HUES48 (cell line): ENCODE measurements around the gene MT1B.
"Not testable (repeated sequence)": the region's sequence is repeated elsewhere in the genome, so short reads cannot be mapped to it uniquely, and the experiment has no call there.

Source experiments
- H3K27ac ChIP-seq: one replicate; pipeline ENCODE4 v1.7.0; 2013; ENCODE audit warnings: low read depth, low read length, inconsistent platforms
- H3K27me3 ChIP-seq: 2 replicates; pipeline ENCODE4 v1.6.1; 2013; ENCODE audit warnings: mild to moderate bottlenecking, low read length; ENCODE audit not compliant: control insufficient read depth, insufficient read depth
- H3K36me3 ChIP-seq: 2 replicates; pipeline ENCODE4 v1.6.1; 2013; ENCODE audit warnings: low read length; ENCODE audit not compliant: control insufficient read depth, insufficient read depth
- H3K4me1 ChIP-seq: 2 replicates; pipeline ENCODE4 v1.6.1; 2013; ENCODE audit warnings: mild to moderate bottlenecking, low read length; ENCODE audit not compliant: control insufficient read depth, insufficient read depth
- H3K4me3 ChIP-seq: 2 replicates; pipeline ENCODE4 v1.5.1; 2013; ENCODE audit warnings: mild to moderate bottlenecking, low read depth, low read length
- H3K9ac ChIP-seq: 2 replicates; pipeline ENCODE4 v1.6.1; 2013; ENCODE audit warnings: mild to moderate bottlenecking, low read depth, low read length, moderate library complexity
- H3K9me3 ChIP-seq: 2 replicates; pipeline ENCODE4 v1.6.1; 2013; ENCODE audit warnings: low read length; ENCODE audit not compliant: control insufficient read depth, insufficient read depth

Gene MT1B

DNA sequence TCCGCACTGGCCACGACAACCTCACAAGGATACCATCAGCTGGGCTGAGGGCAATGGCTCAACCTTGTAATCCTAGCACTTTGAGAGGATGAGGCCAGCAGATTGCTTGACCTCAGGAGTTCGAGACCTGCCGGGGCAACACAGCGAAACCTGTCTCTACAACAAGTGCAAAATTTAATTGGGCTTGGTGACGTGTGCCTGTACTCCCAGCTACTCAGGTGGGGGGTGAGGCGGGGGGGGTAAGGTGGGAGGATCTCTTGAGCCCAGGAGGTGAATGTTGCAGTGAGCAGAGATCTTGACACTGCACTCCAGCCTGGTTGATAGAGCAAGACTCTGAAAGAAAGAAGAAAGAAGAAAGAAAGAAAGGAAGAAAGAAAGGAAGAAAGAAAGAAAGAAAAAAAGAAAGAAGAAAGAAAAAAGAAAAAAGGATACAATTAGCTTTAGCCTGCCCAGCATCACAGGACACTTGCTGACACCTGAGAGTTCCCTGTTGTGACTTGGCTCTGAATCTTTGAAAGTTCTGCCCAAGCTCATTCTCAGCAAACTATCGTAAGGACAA lies 31.3 kb upstream of the MT1B start:
- peaks cover 27% of the 10 kb centered on the region for H3K4me1 ChIP-seq
- no peaks in the 10 kb centered on the region for H3K9me3 ChIP-seq
- H3K27ac ChIP-seq = no peak overlapping the region
- H3K36me3 ChIP-seq = no peaks in the 10 kb centered on the region
- H3K4me3 ChIP-seq = no peak overlapping the region
- H3K9ac ChIP-seq = no peak overlapping the region
- peaks cover 95% of the 10 kb centered on the region for H3K27me3 ChIP-seq

DNA sequence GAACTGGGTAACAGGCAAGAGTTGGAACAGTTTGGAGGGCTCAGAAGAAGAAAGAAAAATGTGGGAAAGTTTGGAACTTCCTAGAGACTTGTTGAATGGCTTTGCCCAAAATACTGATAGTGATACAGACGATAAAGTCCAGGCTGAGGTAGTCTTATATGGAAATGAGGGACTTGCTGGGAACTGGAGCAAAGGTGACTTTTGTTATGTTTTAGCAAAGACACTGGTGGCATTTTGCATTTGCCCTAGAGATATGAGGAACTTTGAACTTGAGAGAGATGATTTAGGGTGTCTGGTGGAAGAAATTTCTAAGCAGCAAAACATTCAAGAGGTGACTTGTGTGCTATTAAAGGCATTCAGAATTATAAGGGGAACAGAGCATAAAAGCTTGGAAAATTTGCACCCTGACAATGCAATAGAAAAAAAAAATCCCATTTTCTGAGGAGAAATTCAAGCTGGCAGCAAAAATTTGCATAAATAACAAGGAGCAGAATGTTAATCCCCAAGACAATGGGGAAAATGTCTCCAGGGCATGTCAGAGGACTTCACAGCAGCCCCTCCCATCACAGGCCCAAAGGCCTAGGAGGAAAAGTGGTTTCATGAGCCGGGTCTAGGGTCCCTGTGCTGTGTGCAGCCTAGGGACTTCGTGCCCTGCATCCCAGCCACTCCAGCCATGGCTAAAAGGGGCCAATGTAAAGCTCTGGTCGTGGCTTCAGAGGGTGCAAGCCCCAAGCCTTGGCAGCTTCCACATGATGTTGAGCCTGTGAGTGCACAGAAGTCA lies 29.8 kb upstream of the MT1B start:
- H3K9me3 ChIP-seq, H3K4me3 ChIP-seq, H3K9ac ChIP-seq, H3K36me3 ChIP-seq, H3K27ac ChIP-seq: not testable (repeated sequence)
- Histone ChIP-seq H3K4me1 (peaks cover 31% of the 10 kb centered on the region), H3K27me3 (peaks cover 95% of the 10 kb centered on the region)

DNA sequence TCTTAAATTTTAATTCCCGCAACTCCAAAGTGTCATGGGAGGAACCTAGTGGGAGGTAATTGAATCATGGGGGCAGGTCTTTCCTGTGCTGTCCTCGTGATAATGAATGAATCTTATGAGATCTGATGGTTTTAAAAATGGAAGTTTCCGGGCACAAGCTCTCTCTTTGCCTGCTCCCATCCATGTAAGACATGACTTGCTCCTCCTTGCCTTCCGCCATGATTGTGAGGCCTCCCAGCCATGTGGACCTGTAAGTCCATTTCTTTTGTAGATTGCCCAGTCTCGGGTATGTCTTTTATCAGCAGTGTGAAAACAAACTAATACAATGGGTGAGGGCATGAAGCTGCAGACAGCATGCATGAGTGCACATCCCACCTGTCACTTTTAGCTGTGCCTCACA lies 28.5 kb upstream of the MT1B start:
- not testable (repeated sequence) for H3K27ac ChIP-seq, H3K4me3 ChIP-seq, H3K36me3 ChIP-seq, H3K9ac ChIP-seq, H3K9me3 ChIP-seq
- peaks cover 93% of the 10 kb centered on the region for H3K27me3 ChIP-seq
- peaks cover 25% of the 10 kb centered on the region for H3K4me1 ChIP-seq

DNA sequence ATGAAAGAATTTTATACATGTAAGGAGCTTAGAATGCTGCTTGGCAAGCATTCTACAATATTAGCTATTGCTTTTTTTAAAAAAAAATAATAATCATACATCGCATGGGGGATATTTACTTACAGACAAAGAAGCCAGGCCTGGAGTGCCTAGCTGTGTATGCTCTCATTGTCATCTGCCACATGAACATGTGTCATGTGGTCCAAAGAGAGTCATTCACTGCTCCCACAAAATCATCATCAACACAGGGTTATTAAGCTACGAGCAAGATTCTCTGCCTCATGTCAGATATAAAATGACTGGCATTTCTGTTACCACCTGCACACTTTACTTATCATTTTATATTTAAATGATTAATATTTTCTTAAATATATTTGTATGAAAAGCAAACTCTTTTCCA lies 28.0 kb upstream of the MT1B start:
- Histone ChIP-seq H3K4me1 (peaks cover 23% of the 10 kb centered on the region), H3K9me3 (no peaks in the 10 kb centered on the region), H3K36me3 (no peaks in the 10 kb centered on the region), H3K9ac (no peak overlapping the region), H3K27me3 (peaks cover 93% of the 10 kb centered on the region), H3K4me3 (no peak overlapping the region), H3K27ac (no peak overlapping the region)

DNA sequence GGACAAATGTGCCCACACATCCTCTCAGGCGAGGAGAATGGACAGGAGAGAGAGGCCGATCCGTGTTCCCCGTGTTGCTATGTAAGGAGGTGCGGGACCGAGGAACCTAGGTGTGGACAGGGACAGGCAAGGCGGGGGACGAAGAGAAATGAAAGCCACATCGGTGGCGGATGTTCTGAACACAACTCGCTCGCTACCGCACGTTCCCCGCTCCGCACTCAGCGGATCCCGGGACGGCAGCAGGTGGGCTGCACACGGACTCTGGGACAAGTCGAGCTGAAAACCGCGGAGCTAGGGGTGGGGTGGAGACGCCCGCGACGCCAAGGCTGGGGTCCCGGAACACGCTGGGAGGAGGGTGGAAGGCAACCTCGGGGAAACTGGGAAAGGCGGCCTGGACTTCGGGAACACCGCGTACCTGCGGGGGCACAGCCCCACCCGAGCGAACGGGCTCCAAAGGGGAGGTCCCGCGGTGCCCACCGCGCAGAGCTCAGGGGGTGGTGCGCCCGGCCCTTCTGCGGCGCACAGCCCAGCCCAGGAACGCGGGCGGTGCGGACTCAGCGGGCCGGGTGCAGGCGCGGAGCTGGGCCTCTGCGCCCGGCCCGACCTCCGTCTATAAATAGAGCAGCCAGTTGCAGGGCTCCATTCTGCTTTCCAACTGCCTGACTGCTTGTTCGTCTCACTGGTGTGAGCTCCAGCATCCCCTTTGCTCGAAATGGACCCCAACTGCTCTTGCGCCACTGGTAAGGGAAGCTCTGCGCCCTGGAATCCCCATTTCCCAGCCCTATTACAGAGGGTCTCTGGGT lies 26.3 kb upstream of the MT1B start, which contains the start of gene MT1E:
Gene MT1E (plus strand): TSS at position 642 of the 803 bp plus-strand sequence. CDS start 71 bp downstream, at position 713.
- H3K9me3 ChIP-seq = no peaks in the 10 kb centered on the region
- peak within 1 kb of the TSS; percentile 57 for H3K4me3 ChIP-seq
- no peak within 1 kb of the TSS for H3K9ac ChIP-seq
- H3K36me3 ChIP-seq = no peaks in the 10 kb centered on the region
- H3K27ac ChIP-seq = no peak within 1 kb of the TSS
- H3K4me1 ChIP-seq = peaks cover 23% of the 10 kb centered on the region
- H3K27me3 ChIP-seq = peaks cover 93% of the 10 kb centered on the region

DNA sequence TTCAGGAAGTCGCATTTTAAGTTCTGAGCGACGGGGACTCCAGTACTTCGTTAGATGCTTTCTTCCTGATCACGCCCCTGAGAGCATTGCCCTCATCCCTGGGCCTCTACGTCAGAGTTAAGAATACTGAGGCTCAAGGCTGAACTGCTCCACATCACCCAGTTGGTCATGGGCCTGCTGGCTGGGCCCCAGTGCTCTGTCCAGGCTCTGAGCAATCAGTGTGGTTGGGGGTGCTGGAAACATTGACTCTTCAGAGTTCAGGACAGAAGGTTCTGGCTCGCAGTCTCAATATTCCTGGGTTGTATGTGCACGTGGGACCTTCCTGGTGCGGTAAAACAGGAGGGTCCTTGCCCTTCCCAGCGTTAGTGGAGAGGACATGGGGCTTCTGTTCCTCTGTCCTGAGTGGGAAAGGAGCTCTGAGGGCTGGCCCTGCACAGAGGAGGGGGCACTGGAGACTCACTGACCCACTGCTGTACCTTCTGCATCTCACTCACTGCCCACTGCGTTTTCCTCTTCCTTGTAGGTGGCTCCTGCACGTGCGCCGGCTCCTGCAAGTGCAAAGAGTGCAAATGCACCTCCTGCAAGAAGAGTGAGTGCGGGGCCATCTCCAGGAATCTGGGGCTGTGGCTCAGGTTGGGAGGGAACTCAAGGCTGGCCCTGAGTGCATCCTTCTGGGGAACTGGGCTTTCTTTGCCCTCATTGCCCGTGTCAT lies 25.6 kb upstream of the MT1B start:
- Histone ChIP-seq H3K9me3 (no peaks in the 10 kb centered on the region), H3K36me3 (no peaks in the 10 kb centered on the region), H3K27me3 (peaks cover 93% of the 10 kb centered on the region), H3K4me3 (peak overlapping the region; percentile 57), H3K4me1 (peaks cover 22% of the 10 kb centered on the region), H3K9ac (no peak overlapping the region), H3K27ac (no peak overlapping the region)

DNA sequence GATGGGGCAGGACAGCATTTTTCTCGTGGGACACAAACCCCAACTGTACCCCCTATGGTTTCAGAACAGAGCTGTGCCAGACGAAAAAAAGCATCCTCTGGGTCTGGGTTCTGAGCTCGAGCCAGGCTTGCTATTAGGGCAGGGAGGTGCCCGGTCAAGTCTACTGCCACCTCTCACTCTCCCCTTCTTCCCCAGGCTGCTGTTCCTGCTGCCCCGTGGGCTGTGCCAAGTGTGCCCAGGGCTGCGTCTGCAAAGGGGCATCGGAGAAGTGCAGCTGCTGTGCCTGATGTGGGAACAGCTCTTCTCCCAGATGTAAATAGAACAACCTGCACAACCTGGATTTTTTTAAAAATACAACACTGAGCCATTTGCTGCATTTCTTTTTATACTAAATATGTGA lies 25.0 kb upstream of the MT1B start:
- no peak overlapping the region for H3K4me3 ChIP-seq
- no peaks in the 10 kb centered on the region for H3K9me3 ChIP-seq
- H3K9ac ChIP-seq = no peak overlapping the region
- H3K36me3 ChIP-seq = no peaks in the 10 kb centered on the region
- H3K4me1 ChIP-seq = peaks cover 17% of the 10 kb centered on the region
- peaks cover 93% of the 10 kb centered on the region for H3K27me3 ChIP-seq
- no peak overlapping the region for H3K27ac ChIP-seq

DNA sequence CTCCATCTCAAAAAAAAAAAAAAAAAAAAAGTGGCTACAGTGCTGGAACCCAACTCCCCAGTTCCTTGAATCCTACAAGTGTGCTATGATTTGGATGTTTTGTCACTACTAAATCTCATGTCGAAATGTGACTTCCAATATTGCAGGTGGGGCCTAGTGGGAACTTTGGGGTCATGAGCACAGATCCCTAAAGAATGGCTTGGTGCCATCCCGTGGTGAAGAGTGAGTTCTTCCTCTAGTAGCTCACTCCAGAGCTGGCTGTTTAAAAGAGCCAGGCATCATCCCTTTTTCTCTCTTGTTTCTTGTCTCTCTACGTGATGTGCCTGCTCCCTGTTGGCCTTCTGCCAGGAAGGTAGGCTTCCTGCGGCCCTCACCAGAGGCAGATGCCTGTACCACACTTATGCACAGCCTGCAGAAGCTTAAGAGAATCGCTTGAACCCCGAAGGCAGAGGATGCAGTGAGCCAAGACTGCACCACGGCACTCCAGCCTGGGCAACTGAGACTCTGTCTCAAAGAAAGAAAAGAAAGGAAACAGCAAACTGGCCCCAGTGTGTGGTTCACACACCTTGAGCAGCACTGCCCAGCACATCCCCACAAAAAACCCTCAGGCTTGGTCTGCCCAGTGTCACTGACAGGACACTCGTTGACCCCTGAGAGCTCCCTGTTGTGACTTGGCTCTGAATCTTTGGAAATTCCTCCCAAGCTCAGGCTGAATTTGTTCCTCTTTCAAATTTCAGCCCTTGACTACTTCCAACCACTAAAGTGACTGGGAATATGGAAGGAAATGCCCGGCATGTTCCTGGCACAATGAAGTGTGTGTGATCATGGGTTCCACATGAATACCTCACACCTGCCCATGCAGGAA lies 23.0 kb upstream of the MT1B start:
- H3K27me3 ChIP-seq = peaks cover 97% of the 10 kb centered on the region
- no peaks in the 10 kb centered on the region for H3K9me3 ChIP-seq
- H3K4me1 ChIP-seq = peaks cover 9% of the 10 kb centered on the region; the same call in 1 of the 2 replicates
- H3K27ac ChIP-seq = no peak overlapping the region
- H3K36me3 ChIP-seq = no peaks in the 10 kb centered on the region
- H3K4me3 ChIP-seq = no peak overlapping the region
- no peak overlapping the region for H3K9ac ChIP-seq

DNA sequence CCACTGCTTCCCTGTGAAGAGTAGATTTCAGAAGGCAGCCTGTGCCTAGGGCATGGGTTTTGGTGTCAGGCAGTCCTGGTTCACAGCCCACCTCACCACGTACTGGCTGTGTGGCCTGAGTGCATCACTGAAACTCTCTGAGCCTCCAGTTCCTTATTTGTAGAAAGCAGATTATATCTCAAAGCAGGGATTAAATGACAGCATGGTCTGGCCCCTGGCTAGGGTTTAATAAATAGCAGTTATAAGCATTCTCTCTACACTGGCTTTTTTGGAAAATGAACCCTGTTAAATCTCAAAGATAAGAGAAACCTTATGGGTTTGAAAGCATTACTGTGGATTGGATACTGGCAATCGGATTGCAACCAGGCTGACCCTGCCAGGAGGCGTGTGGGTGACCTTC lies 22.2 kb upstream of the MT1B start:
- Histone ChIP-seq H3K27me3 (peaks cover 97% of the 10 kb centered on the region), H3K36me3 (no peaks in the 10 kb centered on the region)

DNA sequence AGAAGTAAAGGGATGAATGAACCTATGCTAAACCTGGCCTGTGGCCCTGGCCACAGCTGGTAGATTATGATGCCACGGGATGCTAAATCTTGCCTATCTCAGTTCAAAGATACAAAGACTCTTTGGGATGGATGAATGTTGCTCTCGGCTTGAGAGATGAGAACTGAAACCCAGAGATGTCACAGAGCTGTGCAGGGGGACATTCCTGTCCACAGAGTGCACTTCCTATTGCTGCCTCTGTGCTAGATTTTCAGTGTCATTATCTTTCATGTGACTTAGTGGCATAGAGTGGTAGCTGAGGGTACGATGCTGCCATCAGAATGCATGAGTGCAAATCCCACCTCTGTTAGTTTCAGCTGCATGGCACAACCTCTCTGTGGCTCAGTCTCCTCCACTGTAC lies 21.6 kb upstream of the MT1B start:
- no peak overlapping the region for H3K4me3 ChIP-seq
- no peaks in the 10 kb centered on the region for H3K9me3 ChIP-seq
- H3K27me3 ChIP-seq = peaks cover 97% of the 10 kb centered on the region
- peaks cover 12% of the 10 kb centered on the region; the same call in 1 of the 2 replicates for H3K4me1 ChIP-seq
- H3K27ac ChIP-seq = no peak overlapping the region
- no peak overlapping the region for H3K9ac ChIP-seq
- no peaks in the 10 kb centered on the region for H3K36me3 ChIP-seq

More for the DNA sequence above, 22.2 kb upstream of the MT1B start:
- Histone ChIP-seq H3K27ac (no peak overlapping the region), H3K9ac (no peak overlapping the region), H3K4me1 (peaks cover 9% of the 10 kb centered on the region; the same call in 1 of the 2 replicates), H3K9me3 (no peaks in the 10 kb centered on the region), H3K4me3 (no peak overlapping the region)
